Fibroblast of lung (primary cell): ENCODE measurements around the gene ABLIM2. TPM values are rescaled to one million over a fixed set of nuclear protein-coding genes. Genes with fewer than 3 reads are reported as not detected.

Experiments
- DNase-seq, 2 donors: peaks; one replicate each; pipeline versions ENCODE4 v3.0.0 to v3.0.0-alpha.2; 2010; ENCODE audit warnings: low read depth in 2 of 2
- H2AFZ ChIP-seq: 2 replicates; pipeline ENCODE4 v1.5.1; 2012; ENCODE audit warnings: low read length, control low read depth, inconsistent platforms
- H3K27ac ChIP-seq: 2 replicates; pipeline ENCODE4 v1.5.1; 2011; ENCODE audit warnings: low read length, control low read depth; ENCODE audit not compliant: insufficient read depth
- H3K27me3 ChIP-seq: 2 replicates; pipeline ENCODE4 v1.5.1; 2011; ENCODE audit warnings: mild to moderate bottlenecking, low read length; ENCODE audit not compliant: control insufficient read depth, insufficient read depth
- H3K36me3 ChIP-seq: 2 replicates; pipeline ENCODE4 v1.5.1; 2011; ENCODE audit warnings: low read length; ENCODE audit not compliant: control insufficient read depth, insufficient read depth
- H3K4me1 ChIP-seq: 2 replicates; pipeline ENCODE4 v1.5.1; 2011; ENCODE audit warnings: low read length; ENCODE audit not compliant: control insufficient read depth, insufficient read depth; ENCODE audit errors: extremely low read depth
- H3K4me2 ChIP-seq: 2 replicates; pipeline ENCODE4 v1.5.1; 2011; ENCODE audit warnings: low read length, control low read depth; ENCODE audit not compliant: insufficient read depth; ENCODE audit errors: extremely low read depth
- H3K4me3 ChIP-seq, 4 experiments: fragments of 200-600 bp in 1 of 4; sonication (generic) in 1 of 4; replicated peaks in 1 of 4; 2 replicates each; pipeline ENCODE4 v1.5.1; 2011 to 2016; ENCODE audit warnings: low read length in 4 of 4, low read depth in 3 of 4, mild to moderate bottlenecking in 3 of 4, control low read depth in 2 of 4, inconsistent platforms in 1 of 4, mixed read lengths in 1 of 4; ENCODE audit not compliant: insufficient read depth in 1 of 4; ENCODE audit errors: control extremely low read depth in 1 of 4
- H3K79me2 ChIP-seq: 2 replicates; pipeline ENCODE4 v1.5.1; 2012; ENCODE audit warnings: mild to moderate bottlenecking, low read length, inconsistent platforms; ENCODE audit not compliant: control insufficient read depth, insufficient read depth
- H3K9ac ChIP-seq: 2 replicates; pipeline ENCODE4 v1.5.1; 2011; ENCODE audit warnings: mild to moderate bottlenecking, low read length, control low read depth; ENCODE audit not compliant: insufficient read depth
- H3K9me3 ChIP-seq: 2 replicates; pipeline ENCODE4 v1.5.1; 2012; ENCODE audit warnings: low read depth, low read length; ENCODE audit not compliant: control insufficient read depth, insufficient read depth
- H4K20me1 ChIP-seq: 2 replicates; pipeline ENCODE4 v1.5.1; 2011; ENCODE audit warnings: low read length; ENCODE audit not compliant: control insufficient read depth, insufficient read depth; ENCODE audit errors: extremely low read depth
- EZH2 ChIP-seq: IDR thresholded peaks from 2 replicates; pipeline ENCODE4 v1.5.1; 2012; ENCODE audit warnings: low read length, control low read depth, mild to moderate bottlenecking; ENCODE audit errors: missing control alignments
- polyA plus RNA-seq, 2 donors: library from polyadenylated mRNA; depleted of rRNA in 1 of 2; stranded (reverse) in 1 of 2; unstranded in 1 of 2; fragments of >200 nt; gene quantifications; 2 replicates each; pipeline ENCODE4 v1.2.1, GENCODE V29; 2011 to 2012; ENCODE audit warnings: missing spikeins in 1 of 2
- total RNA-seq: library from RNA; depleted of rRNA; stranded (reverse); fragments of >200 nt; gene quantifications from 2 replicates; pipeline ENCODE4 v1.2.1, GENCODE V29; 2014
- TF ChIP-seq, protein P1 (sequence below), 2 donors: IDR thresholded peaks in 1 of 2; conservative IDR thresholded peaks in 1 of 2; 1 replicate in 1 of 2; 2 replicates in 1 of 2; pipeline ENCODE4 v1.5.1; 2011 to 2012; ENCODE audit warnings: low read length in 2 of 2, control low read depth in 1 of 2, inconsistent platforms in 1 of 2, low read depth in 1 of 2, mild to moderate bottlenecking in 1 of 2

ABLIM2 gene
- total and polyA plus RNA-seq, 2 donors (not counting 1 experiment from before 2014, with no cell fraction given): 0.66 to 2.6 TPM

DNA sequence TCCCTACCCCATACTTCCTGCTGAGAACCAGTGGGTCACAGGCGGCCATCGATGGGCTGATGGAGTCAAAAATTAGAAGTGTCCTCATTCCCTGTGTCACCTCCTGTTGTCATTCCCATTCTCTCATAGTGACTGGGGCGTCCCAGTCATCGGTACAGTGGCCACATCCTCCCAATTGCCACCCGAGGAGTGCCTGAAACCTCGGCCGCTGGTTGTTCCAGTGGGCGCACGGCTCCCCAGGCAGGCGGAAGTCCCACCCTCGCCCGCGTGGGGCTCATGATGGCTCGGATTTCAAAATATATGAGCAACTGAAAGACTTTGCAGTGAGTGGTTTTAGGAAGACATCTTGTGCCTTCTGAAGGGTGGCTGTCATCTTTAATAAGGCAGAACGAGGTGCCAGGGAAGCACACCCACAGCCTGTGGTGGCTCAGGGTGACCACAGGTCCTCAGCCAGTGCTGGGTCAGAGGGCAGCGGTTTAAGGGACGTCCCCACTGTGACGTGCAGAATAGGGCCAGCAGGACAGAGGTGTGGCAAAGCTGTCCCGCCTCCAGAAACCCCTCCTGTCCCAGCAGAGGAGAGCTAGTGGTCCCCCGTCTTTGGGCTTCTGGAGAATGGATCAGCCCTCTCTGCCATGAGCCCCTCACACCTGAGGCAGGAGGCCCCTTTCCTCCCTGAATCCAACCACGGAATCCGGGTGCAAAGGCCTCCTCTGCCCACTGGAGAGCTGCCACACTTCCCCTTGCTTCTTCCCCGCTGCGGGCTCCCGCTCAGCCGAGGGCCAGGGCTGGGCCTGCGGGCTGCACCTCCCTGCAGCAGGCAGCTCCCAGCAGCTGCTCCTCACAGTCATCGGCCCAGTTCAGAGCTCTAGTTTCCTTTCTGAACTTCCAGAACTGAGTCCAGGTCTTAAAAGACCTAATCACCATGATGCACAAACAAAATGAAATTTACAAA, 90.4 kb downstream of the ABLIM2 start:
- Histone ChIP-seq H3K27ac (no peak overlapping the region), H3K27me3 (no peaks in the 10 kb centered on the region), H3K4me3 (no peak overlapping the region), H3K4me2 (no peak overlapping the region), H3K4me1 (no peaks in the 10 kb centered on the region), H3K79me2 (no peaks in the 10 kb centered on the region), H3K9me3 (no peaks in the 10 kb centered on the region), H3K36me3 (no peaks in the 10 kb centered on the region), H3K9ac (no peak overlapping the region), H4K20me1 (no peaks in the 10 kb centered on the region), H2AFZ (no peak overlapping the region)
- no peak for DNase-seq
- TF ChIP-seq EZH2: no peak
- TF ChIP-seq, protein P1, sequence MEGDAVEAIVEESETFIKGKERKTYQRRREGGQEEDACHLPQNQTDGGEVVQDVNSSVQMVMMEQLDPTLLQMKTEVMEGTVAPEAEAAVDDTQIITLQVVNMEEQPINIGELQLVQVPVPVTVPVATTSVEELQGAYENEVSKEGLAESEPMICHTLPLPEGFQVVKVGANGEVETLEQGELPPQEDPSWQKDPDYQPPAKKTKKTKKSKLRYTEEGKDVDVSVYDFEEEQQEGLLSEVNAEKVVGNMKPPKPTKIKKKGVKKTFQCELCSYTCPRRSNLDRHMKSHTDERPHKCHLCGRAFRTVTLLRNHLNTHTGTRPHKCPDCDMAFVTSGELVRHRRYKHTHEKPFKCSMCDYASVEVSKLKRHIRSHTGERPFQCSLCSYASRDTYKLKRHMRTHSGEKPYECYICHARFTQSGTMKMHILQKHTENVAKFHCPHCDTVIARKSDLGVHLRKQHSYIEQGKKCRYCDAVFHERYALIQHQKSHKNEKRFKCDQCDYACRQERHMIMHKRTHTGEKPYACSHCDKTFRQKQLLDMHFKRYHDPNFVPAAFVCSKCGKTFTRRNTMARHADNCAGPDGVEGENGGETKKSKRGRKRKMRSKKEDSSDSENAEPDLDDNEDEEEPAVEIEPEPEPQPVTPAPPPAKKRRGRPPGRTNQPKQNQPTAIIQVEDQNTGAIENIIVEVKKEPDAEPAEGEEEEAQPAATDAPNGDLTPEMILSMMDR (conservative IDR thresholded peaks at IDR 0.05 in 1 of 2, IDR thresholded peaks at IDR 0.05 in 1 of 2; ENCODE audit: low read depth in 1 of 2, low read length in 2 of 2): no peak

DNA sequence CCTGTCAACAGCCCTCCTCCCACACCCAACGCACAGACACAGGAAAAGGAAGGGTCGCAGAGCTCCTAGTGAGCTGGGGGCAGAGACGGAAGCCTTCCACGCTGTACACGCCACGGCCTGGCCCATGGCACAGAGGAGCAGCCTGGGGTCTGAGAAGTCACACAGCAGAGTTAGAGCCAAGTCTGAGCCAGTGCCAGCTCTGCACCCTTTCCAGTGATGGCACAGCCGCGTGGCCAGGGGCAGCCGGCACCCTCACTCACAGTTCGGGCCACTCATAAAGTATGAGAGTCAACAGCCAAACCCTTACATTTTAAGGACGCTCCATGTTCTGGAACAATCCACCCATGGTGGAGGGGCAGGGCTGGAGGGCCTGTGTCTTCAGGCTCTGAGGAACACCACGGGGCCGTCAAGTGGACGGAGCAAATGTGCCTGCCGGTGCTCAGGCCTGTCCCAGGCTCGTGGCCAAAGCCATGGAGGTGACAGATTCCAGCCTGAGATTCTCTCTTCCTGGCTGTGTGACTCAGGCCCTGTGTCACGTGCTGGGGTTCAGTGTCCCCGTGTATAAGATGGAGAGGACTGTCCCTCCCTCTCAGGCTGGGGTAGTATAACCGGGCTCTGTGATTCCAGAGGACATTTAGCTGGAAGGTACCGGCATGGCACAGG, 91.2 kb downstream of the ABLIM2 start:
- no peak overlapping the region for H3K27ac ChIP-seq
- no peaks in the 10 kb centered on the region for H3K4me1 ChIP-seq
- H2AFZ ChIP-seq: no peak overlapping the region
- no peak overlapping the region for H3K4me3 ChIP-seq
- no peaks in the 10 kb centered on the region for H3K79me2 ChIP-seq
- no peak overlapping the region for H3K9ac ChIP-seq
- TF ChIP-seq, protein P1 (conservative IDR thresholded peaks at IDR 0.05 in 1 of 2, IDR thresholded peaks at IDR 0.05 in 1 of 2; ENCODE audit: low read depth in 1 of 2, low read length in 2 of 2): no peak
- TF ChIP-seq EZH2: no peak
- no peaks in the 10 kb centered on the region for H4K20me1 ChIP-seq
- no peak for DNase-seq
- no peak overlapping the region for H3K4me2 ChIP-seq
- no peaks in the 10 kb centered on the region for H3K27me3 ChIP-seq
- no peaks in the 10 kb centered on the region for H3K9me3 ChIP-seq
- H3K36me3 ChIP-seq: no peaks in the 10 kb centered on the region

DNA sequence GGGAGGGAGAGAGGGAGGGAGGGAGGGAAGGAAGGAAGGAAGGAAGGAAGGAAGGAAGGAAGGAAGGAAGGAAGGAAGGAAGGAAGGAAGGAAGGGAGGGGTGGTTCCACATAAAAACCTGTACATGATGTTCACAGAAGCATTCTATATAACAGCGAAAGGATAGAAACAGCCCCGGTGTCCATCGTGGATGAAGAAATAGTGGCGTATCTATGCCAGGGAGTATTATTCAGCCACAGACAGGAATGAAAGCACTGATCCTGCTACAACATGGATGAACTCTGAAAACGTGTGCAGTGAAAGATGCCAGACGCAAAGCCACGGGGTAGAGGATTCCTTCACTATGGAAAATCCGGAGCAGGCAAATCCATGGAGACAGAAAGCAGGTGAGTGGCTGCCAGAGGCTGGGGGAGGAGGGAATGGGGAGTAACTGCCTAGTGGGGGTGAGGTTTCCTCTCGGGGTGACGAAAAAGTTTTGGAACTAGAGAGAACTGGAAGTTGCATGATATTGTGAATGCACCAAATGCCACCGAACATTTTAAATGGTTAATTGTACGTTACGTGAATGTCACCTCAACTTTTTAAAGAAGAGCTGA, 92.2 kb downstream of the ABLIM2 start:
- Histone ChIP-seq H3K4me1 (no peaks in the 10 kb centered on the region), H2AFZ (no peak overlapping the region), H3K9me3 (no peaks in the 10 kb centered on the region), H4K20me1 (no peaks in the 10 kb centered on the region), H3K4me3 (no peak overlapping the region), H3K9ac (no peak overlapping the region), H3K4me2 (no peak overlapping the region), H3K79me2 (no peaks in the 10 kb centered on the region), H3K36me3 (no peaks in the 10 kb centered on the region), H3K27ac (no peak overlapping the region), H3K27me3 (no peaks in the 10 kb centered on the region)
- no peak for DNase-seq
- TF ChIP-seq EZH2: no peak
- TF ChIP-seq, protein P1 (conservative IDR thresholded peaks at IDR 0.05 in 1 of 2, IDR thresholded peaks at IDR 0.05 in 1 of 2; ENCODE audit: low read depth in 1 of 2, low read length in 2 of 2): no peak
